ENCODE results near the gene NEK4. TPM values are rescaled to one million over a fixed set of nuclear protein-coding genes. Genes with fewer than 3 reads are reported as not detected.

Gene NEK4
- total and polyA plus RNA-seq, 2 of the 13 experiments (the other 11 are each of a cell fraction or from before 2014, with no cell fraction given): 16.5 to 38.0 TPM

DNA sequence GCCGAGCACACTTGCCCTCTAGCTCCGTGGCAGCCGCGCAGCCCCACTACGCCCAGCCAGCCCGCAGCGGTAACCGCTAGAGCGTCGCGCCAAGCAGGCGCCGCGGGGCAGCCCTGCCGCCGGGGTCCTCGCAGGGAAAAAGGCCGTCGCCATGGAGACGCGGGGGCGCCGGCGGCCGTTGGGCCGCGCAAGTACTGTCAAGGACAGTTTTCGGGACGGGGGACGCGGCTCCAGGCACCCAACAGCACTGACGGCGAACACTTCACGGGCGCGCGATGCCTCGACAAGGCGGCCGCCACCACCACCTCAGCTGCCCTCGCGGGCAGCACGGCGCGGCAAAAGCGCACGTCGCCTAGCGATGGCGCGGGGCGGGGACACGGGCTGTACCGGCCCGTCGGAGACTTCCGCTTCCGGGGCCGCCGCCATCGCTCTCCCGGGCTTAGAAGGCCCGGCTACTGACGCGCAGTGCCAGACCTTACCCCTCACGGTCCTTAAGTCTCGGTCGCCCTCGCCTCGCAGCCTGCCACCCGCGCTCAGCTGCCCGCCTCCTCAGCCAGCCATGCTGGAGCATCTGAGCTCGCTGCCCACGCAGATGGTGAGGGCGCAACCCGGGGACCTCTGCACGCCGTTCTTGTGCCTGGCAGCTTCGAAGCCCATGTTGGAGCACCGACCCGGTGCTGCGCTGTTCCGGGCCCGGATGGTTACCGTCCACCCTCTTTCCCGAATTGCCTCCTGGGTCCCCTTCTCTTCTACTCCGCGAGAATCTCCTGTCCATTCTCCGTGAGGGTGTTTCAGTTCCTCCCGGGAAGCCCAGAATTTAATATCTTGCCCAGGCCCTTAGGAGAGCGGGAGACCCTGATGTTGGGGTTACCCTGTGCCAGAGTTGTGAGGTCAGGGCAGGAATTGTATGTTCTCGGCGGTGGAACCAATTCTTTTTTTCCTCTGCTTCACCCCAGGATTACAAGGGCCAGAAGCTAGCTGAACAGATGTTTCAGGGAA lies 64.8 kb downstream of the NEK4 start, which contains the start of the genes GLT8D1 and SPCS1 (continued):
- TF ChIP-seq, protein P1, sequence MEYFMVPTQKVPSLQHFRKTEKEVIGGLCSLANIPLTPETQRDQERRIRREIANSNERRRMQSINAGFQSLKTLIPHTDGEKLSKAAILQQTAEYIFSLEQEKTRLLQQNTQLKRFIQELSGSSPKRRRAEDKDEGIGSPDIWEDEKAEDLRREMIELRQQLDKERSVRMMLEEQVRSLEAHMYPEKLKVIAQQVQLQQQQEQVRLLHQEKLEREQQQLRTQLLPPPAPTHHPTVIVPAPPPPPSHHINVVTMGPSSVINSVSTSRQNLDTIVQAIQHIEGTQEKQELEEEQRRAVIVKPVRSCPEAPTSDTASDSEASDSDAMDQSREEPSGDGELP (IDR thresholded peaks at IDR 0.05; ENCODE audit: borderline replicate concordance, low read depth): peak; percentile 41; the same call in 1 of the 2 replicates
- TF ChIP-seq ZNF432 (CRISPR knock-in tag; IDR thresholded peaks at IDR 0.05; ENCODE audit: borderline replicate concordance) (no peak), NCOA5 (CRISPR knock-in tag; IDR thresholded peaks at IDR 0.05) (no peak), ZNF605 (CRISPR knock-in tag; IDR thresholded peaks at IDR 0.05) (peak; percentile 85), SP1 (IDR thresholded peaks at IDR 0.05) (no peak), SP1 (CRISPR knock-in tag; IDR thresholded peaks at IDR 0.05) (no peak; the same call in 1 of the 2 replicates), PTBP1 (IDR thresholded peaks at IDR 0.05; ENCODE audit: low read depth, low read length, poor library complexity, severe bottlenecking) (no peak), POLR2G (IDR thresholded peaks at IDR 0.05; ENCODE audit: low read depth, low read length) (peak; percentile 84), NFIB (CRISPR knock-in tag; IDR thresholded peaks at IDR 0.05; ENCODE audit: borderline replicate concordance) (no peak), ZNF616 (CRISPR knock-in tag; IDR thresholded peaks at IDR 0.05; ENCODE audit: low read depth) (0 out of 2 replicates have a peak, but pooled peaks have one; percentile 22), ZNF839 (CRISPR knock-in tag; IDR thresholded peaks at IDR 0.05; ENCODE audit: borderline replicate concordance) (peak; percentile 91), ETV6 (CRISPR knock-in tag; conservative IDR thresholded peaks at IDR 0.05) (no peak), ZBTB38 (CRISPR knock-in tag; IDR thresholded peaks at IDR 0.05) (0 out of 2 replicates have a peak, but pooled peaks have one; percentile 42), CEBPB (IDR thresholded peaks at IDR 0.05; ENCODE audit: borderline replicate concordance, low read depth, low read length) (no peak)
- TF ChIP-seq, protein P2, sequence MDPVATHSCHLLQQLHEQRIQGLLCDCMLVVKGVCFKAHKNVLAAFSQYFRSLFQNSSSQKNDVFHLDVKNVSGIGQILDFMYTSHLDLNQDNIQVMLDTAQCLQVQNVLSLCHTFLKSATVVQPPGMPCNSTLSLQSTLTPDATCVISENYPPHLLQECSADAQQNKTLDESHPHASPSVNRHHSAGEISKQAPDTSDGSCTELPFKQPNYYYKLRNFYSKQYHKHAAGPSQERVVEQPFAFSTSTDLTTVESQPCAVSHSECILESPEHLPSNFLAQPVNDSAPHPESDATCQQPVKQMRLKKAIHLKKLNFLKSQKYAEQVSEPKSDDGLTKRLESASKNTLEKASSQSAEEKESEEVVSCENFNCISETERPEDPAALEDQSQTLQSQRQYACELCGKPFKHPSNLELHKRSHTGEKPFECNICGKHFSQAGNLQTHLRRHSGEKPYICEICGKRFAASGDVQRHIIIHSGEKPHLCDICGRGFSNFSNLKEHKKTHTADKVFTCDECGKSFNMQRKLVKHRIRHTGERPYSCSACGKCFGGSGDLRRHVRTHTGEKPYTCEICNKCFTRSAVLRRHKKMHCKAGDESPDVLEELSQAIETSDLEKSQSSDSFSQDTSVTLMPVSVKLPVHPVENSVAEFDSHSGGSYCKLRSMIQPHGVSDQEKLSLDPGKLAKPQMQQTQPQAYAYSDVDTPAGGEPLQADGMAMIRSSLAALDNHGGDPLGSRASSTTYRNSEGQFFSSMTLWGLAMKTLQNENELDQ (CRISPR knock-in tag; IDR thresholded peaks at IDR 0.05; ENCODE audit: borderline replicate concordance): no peak
- TF ChIP-seq, protein P3, sequence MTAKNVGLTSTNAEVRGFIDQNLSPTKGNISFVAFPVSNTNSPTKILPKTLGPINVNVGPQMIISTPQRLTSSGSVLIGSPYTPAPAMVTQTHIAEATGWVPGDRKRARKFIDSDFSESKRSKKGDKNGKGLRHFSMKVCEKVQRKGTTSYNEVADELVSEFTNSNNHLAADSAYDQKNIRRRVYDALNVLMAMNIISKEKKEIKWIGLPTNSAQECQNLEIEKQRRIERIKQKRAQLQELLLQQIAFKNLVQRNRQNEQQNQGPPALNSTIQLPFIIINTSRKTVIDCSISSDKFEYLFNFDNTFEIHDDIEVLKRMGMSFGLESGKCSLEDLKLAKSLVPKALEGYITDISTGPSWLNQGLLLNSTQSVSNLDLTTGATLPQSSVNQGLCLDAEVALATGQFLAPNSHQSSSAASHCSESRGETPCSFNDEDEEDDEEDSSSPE (CRISPR knock-in tag; IDR thresholded peaks at IDR 0.05): peak; percentile 76
- TF ChIP-seq, protein P4, sequence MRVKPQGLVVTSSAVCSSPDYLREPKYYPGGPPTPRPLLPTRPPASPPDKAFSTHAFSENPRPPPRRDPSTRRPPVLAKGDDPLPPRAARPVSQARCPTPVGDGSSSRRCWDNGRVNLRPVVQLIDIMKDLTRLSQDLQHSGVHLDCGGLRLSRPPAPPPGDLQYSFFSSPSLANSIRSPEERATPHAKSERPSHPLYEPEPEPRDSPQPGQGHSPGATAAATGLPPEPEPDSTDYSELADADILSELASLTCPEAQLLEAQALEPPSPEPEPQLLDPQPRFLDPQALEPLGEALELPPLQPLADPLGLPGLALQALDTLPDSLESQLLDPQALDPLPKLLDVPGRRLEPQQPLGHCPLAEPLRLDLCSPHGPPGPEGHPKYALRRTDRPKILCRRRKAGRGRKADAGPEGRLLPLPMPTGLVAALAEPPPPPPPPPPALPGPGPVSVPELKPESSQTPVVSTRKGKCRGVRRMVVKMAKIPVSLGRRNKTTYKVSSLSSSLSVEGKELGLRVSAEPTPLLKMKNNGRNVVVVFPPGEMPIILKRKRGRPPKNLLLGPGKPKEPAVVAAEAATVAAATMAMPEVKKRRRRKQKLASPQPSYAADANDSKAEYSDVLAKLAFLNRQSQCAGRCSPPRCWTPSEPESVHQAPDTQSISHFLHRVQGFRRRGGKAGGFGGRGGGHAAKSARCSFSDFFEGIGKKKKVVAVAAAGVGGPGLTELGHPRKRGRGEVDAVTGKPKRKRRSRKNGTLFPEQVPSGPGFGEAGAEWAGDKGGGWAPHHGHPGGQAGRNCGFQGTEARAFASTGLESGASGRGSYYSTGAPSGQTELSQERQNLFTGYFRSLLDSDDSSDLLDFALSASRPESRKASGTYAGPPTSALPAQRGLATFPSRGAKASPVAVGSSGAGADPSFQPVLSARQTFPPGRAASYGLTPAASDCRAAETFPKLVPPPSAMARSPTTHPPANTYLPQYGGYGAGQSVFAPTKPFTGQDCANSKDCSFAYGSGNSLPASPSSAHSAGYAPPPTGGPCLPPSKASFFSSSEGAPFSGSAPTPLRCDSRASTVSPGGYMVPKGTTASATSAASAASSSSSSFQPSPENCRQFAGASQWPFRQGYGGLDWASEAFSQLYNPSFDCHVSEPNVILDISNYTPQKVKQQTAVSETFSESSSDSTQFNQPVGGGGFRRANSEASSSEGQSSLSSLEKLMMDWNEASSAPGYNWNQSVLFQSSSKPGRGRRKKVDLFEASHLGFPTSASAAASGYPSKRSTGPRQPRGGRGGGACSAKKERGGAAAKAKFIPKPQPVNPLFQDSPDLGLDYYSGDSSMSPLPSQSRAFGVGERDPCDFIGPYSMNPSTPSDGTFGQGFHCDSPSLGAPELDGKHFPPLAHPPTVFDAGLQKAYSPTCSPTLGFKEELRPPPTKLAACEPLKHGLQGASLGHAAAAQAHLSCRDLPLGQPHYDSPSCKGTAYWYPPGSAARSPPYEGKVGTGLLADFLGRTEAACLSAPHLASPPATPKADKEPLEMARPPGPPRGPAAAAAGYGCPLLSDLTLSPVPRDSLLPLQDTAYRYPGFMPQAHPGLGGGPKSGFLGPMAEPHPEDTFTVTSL (CRISPR knock-in tag; IDR thresholded peaks at IDR 0.05; ENCODE audit: borderline replicate concordance): peak; percentile 22; the same call in 1 of the 2 replicates

Measured in HepG2 (cell line).